ENCODE results near the gene ADGRG1. TPM values are rescaled to one million over a fixed set of nuclear protein-coding genes. Genes with fewer than 3 reads are reported as not detected.

ADGRG1 gene
- total RNA-seq, 1 experiment from 2014 or later = 13.1 TPM

- Histone ChIP-seq H3K9me3 (ENCODE audit: control insufficient read depth, insufficient read depth, low read depth, low read length) (no peaks in the 10 kb centered on the region), H3K36me3 (ENCODE audit: control insufficient read depth, insufficient read depth, low read length) (no peaks in the 10 kb centered on the region), H3K27ac (ENCODE audit: low read length) (no peak overlapping the region), H3K27me3 (ENCODE audit: control insufficient read depth, insufficient read depth, low read length) (no peaks in the 10 kb centered on the region), H3K4me3 (ENCODE audit: low read depth in 2 of 2, low read length in 2 of 2) (no peak overlapping the region), H3K4me1 (ENCODE audit: control insufficient read depth, insufficient read depth, low read length) (peaks cover 3% of the 10 kb centered on the region; the same call in 1 of the 2 replicates)
- ChIA-PET POLR2A (no interaction called here), CTCF (no interaction called here)
- no TSS peak for BruUV-seq (replicated peaks)
- intact Hi-C loops (cut with micrococcal nuclease; ENCODE audit: unreplicated experiment) = no loop called here
- ATAC-seq (no peak), DNase-seq (ENCODE audit: low read depth, low spot score) (no peak)
- in situ Hi-C loops (cut with HindIII; ENCODE audit: low pct_unique_long_range_greater_than_20kb, low sequenced_read_pairs) = no loop called here
- TF ChIP-seq CTCF (IDR thresholded peaks at IDR 0.05) = no peak
- no peak for TF ChIP-seq TCF7L2 (IDR thresholded peaks at IDR 0.05; ENCODE audit: low read depth, low read length)
- TF ChIP-seq REST (IDR thresholded peaks at IDR 0.05; ENCODE audit: insufficient read depth in 1 of 2, low read depth in 2 of 2, low read length in 1 of 2) = no peak
- no peak for TF ChIP-seq POLR2AphosphoS5 (IDR thresholded peaks at IDR 0.05; ENCODE audit: low read depth, low read length)
- TF ChIP-seq SIN3A (IDR thresholded peaks at IDR 0.05; ENCODE audit: borderline replicate concordance, insufficient read depth, low read depth, low read length) = no peak
Observed at GRCh38 chr16:57640185-57640584, 11.8 kb downstream of the ADGRG1 start.

GRCh38 chr16:57640612-57641011 lies 12.2 kb downstream of the ADGRG1 start:
- no peaks in the 10 kb centered on the region for H3K27me3 ChIP-seq (ENCODE audit: control insufficient read depth, insufficient read depth, low read length)
- DNase-seq (ENCODE audit: low read depth, low spot score) (no peak), ATAC-seq (no peak)
- no peaks in the 10 kb centered on the region for H3K36me3 ChIP-seq (ENCODE audit: control insufficient read depth, insufficient read depth, low read length)
- no peak overlapping the region for H3K4me3 ChIP-seq (ENCODE audit: low read depth in 2 of 2, low read length in 2 of 2)
- ChIA-PET POLR2A (no interaction called here), CTCF (no interaction called here)
- intact Hi-C loops (cut with micrococcal nuclease; ENCODE audit: unreplicated experiment) (no loop called here), in situ Hi-C loops (cut with HindIII; ENCODE audit: low pct_unique_long_range_greater_than_20kb, low sequenced_read_pairs) (no loop called here)
- no peaks in the 10 kb centered on the region for H3K9me3 ChIP-seq (ENCODE audit: control insufficient read depth, insufficient read depth, low read depth, low read length)
- no peak overlapping the region for H3K27ac ChIP-seq (ENCODE audit: low read length)
- peaks cover under 1% of the 10 kb centered on the region; the same call in 1 of the 2 replicates for H3K4me1 ChIP-seq (ENCODE audit: control insufficient read depth, insufficient read depth, low read length)
- TF ChIP-seq SIN3A (IDR thresholded peaks at IDR 0.05; ENCODE audit: borderline replicate concordance, insufficient read depth, low read depth, low read length) (no peak), CTCF (IDR thresholded peaks at IDR 0.05) (no peak), REST (IDR thresholded peaks at IDR 0.05; ENCODE audit: insufficient read depth in 1 of 2, low read depth in 2 of 2, low read length in 1 of 2) (no peak), TCF7L2 (IDR thresholded peaks at IDR 0.05; ENCODE audit: low read depth, low read length) (no peak), POLR2AphosphoS5 (IDR thresholded peaks at IDR 0.05; ENCODE audit: low read depth, low read length) (no peak)
- no TSS peak for BruUV-seq (replicated peaks)
